IMR-90 (cell line): ENCODE measurements around the gene DCAF5. TPM values are rescaled to one million over a fixed set of nuclear protein-coding genes. Genes with fewer than 3 reads are reported as not detected.

ENCODE experiments used
- ATAC-seq: fragments of 200-7000 bp; cut with Tn5 transposase; 2 replicates; pipeline ENCODE4 v1.9.1; 2020; ENCODE audit warnings: low read depth, mild to moderate bottlenecking, moderate library complexity
- BruUV-seq: library from RNA; stranded (reverse); fragments of 400-500 nt; replicated peaks from 2 replicates; lab custom pipeline; 2021; lab: Mats Ljungman, UMichigan
- CTCF ChIA-PET: fragments of 300-600 bp; formaldehyde crosslinking; extraction: SDS; loops from one replicate; lab custom pipeline; 2021; ENCODE audit warnings: antibody characterized with exemption; lab: Yijun Ruan, JAX
- POLR2A ChIA-PET: fragments of 300-600 bp; sonication (Branson Sonifier 250); formaldehyde crosslinking; loops from one replicate; lab custom pipeline; 2022; ENCODE audit warnings: antibody characterized with exemption; ENCODE audit not compliant: unreplicated experiment; lab: Charles Lee
- DNase-seq: peaks from one replicate; pipeline ENCODE4 v3.0.0; 2013
- H2AFZ ChIP-seq: replicated peaks from 2 replicates; pipeline ENCODE3; 2013; ENCODE audit warnings: low read length, mild to moderate bottlenecking; ENCODE audit not compliant: poor library complexity
- H2AK5ac ChIP-seq: 2 replicates; pipeline ENCODE4 v1.6.1; 2013; ENCODE audit warnings: low read depth, low read length, inconsistent platforms
- H2AK9ac ChIP-seq: replicated peaks from 2 replicates; pipeline ENCODE3; 2013; ENCODE audit warnings: mild to moderate bottlenecking, low read depth, low read length, moderate library complexity; ENCODE audit not compliant: poor library complexity
- H2BK120ac ChIP-seq: 2 replicates; pipeline ENCODE4 v1.6.1; 2013; ENCODE audit warnings: low read depth, low read length, inconsistent platforms
- H2BK15ac ChIP-seq: 3 replicates; pipeline ENCODE4 v1.6.1; 2013; ENCODE audit warnings: low read depth, low read length, inconsistent platforms
- H2BK20ac ChIP-seq: 2 replicates; pipeline ENCODE4 v1.6.1; 2013; ENCODE audit warnings: low read depth, mild to moderate bottlenecking, inconsistent platforms, low read length, moderate library complexity
- H2BK5ac ChIP-seq: 2 replicates; pipeline ENCODE4 v1.6.1; 2013; ENCODE audit warnings: mild to moderate bottlenecking, low read depth, low read length, inconsistent platforms; ENCODE audit not compliant: poor library complexity, severe bottlenecking
- H3K14ac ChIP-seq: replicated peaks from 2 replicates; pipeline ENCODE4 v1.6.1; 2013; ENCODE audit warnings: low read depth, low read length, inconsistent platforms
- H3K18ac ChIP-seq: 2 replicates; pipeline ENCODE4 v1.6.1; 2013; ENCODE audit warnings: low read depth, low read length, control low read depth
- H3K23ac ChIP-seq: 2 replicates; pipeline ENCODE4 v1.6.1; 2013; ENCODE audit warnings: low read depth, low read length, inconsistent platforms
- H3K27ac ChIP-seq: 2 replicates; pipeline ENCODE4 v1.5.1; 2013; ENCODE audit warnings: mild to moderate bottlenecking, control low read depth, low read length; ENCODE audit not compliant: insufficient read depth
- H3K27me3 ChIP-seq: 2 replicates; pipeline ENCODE4 v1.6.1; 2013; ENCODE audit warnings: low read length; ENCODE audit not compliant: control insufficient read depth, insufficient read depth
- H3K36me3 ChIP-seq: 2 replicates; pipeline ENCODE4 v1.6.1; 2013; ENCODE audit warnings: low read length, mixed read lengths; ENCODE audit not compliant: control insufficient read depth, insufficient read depth
- H3K4ac ChIP-seq: 2 replicates; pipeline ENCODE4 v1.6.1; 2013; ENCODE audit warnings: low read depth, low read length, inconsistent platforms
- H3K4me1 ChIP-seq: 2 replicates; pipeline ENCODE4 v1.6.1; 2013; ENCODE audit warnings: low read length, mixed read lengths; ENCODE audit not compliant: control insufficient read depth, insufficient read depth
- H3K4me2 ChIP-seq: 2 replicates; pipeline ENCODE4 v1.6.1; 2013; ENCODE audit warnings: low read depth, mild to moderate bottlenecking, control low read depth, low read length, moderate library complexity
- H3K4me3 ChIP-seq: 2 replicates; pipeline ENCODE4 v1.5.1; 2013; ENCODE audit warnings: low read depth, mild to moderate bottlenecking, control low read depth, low read length, moderate library complexity; ENCODE audit not compliant: insufficient read depth
- H3K56ac ChIP-seq: 2 replicates; pipeline ENCODE4 v1.6.1; 2013; ENCODE audit warnings: low read length, inconsistent platforms; ENCODE audit not compliant: insufficient read depth; ENCODE audit errors: extremely low read depth
- H3K79me1 ChIP-seq, 2 experiments: 2 replicates each; pipeline ENCODE4 v1.6.1; 2013; ENCODE audit warnings: low read length in 2 of 2, inconsistent platforms in 1 of 2, low read depth in 1 of 2
- H3K9ac ChIP-seq: 2 replicates; pipeline ENCODE4 v1.6.1; 2013; ENCODE audit warnings: low read depth, low read length, control low read depth
- H3K9me1 ChIP-seq: 2 replicates; pipeline ENCODE4 v1.6.1; 2013; ENCODE audit warnings: low read length, inconsistent platforms; ENCODE audit not compliant: insufficient read depth
- H3K9me3 ChIP-seq: 2 replicates; pipeline ENCODE4 v1.6.1; 2013; ENCODE audit warnings: low read length; ENCODE audit not compliant: control insufficient read depth, insufficient read depth
- H4K20me1 ChIP-seq: 2 replicates; pipeline ENCODE4 v1.6.1; 2013; ENCODE audit warnings: low read length, inconsistent platforms; ENCODE audit not compliant: insufficient read depth
- H4K5ac ChIP-seq: 2 replicates; pipeline ENCODE4 v1.6.1; 2013; ENCODE audit warnings: mild to moderate bottlenecking, low read depth, low read length, control low read depth
- H4K8ac ChIP-seq, 2 experiments: 2 replicates each; pipeline ENCODE4 v1.6.1; 2013; ENCODE audit warnings: low read depth in 2 of 2, low read length in 2 of 2, control low read depth in 1 of 2, inconsistent platforms in 1 of 2
- H4K91ac ChIP-seq: 2 replicates; pipeline ENCODE4 v1.6.1; 2013; ENCODE audit warnings: low read depth, low read length, inconsistent platforms; ENCODE audit not compliant: insufficient read depth
- BHLHE40 ChIP-seq: fragments of 150-350 bp; IDR thresholded peaks from 2 replicates; pipeline ENCODE4 v1.6.1; 2016; ENCODE audit warnings: mild to moderate bottlenecking, low read depth, low read length
- CEBPB ChIP-seq: IDR thresholded peaks from 2 replicates; pipeline ENCODE4 v1.6.1; 2012; ENCODE audit warnings: low read depth, low read length, improper control_type of control experiment
- CHD1 ChIP-seq: IDR thresholded peaks from 2 replicates; pipeline ENCODE4 v1.6.1; 2012; ENCODE audit warnings: low read depth, low read length, improper control_type of control experiment
- FOS ChIP-seq: fragments of 150-350 bp; IDR thresholded peaks from 2 replicates; pipeline ENCODE4 v1.6.1; 2016; ENCODE audit warnings: low read depth, low read length
- MAFK ChIP-seq: IDR thresholded peaks from 2 replicates; pipeline ENCODE4 v1.6.1; 2012; ENCODE audit warnings: low read depth, low read length, improper control_type of control experiment
- MAZ ChIP-seq: IDR thresholded peaks from 2 replicates; pipeline ENCODE4 v1.6.1; 2012; ENCODE audit warnings: low read depth, mild to moderate bottlenecking, low read length, improper control_type of control experiment, moderate library complexity, borderline replicate concordance
- MXI1 ChIP-seq: IDR thresholded peaks from 2 replicates; pipeline ENCODE4 v1.6.1; 2012; ENCODE audit warnings: low read depth, mild to moderate bottlenecking, low read length, moderate library complexity, borderline replicate concordance
- NFE2L2 ChIP-seq: fragments of 150-350 bp; IDR thresholded peaks from 2 replicates; pipeline ENCODE4 v1.6.1; 2016; ENCODE audit warnings: low read depth, mild to moderate bottlenecking, low read length
- POLR2A ChIP-seq: IDR thresholded peaks from 2 replicates; pipeline ENCODE4 v1.6.1; 2012; ENCODE audit warnings: mild to moderate bottlenecking, low read depth, low read length
- RFX5 ChIP-seq: IDR thresholded peaks from 2 replicates; pipeline ENCODE4 v1.8.0; 2012; ENCODE audit warnings: low read depth, mild to moderate bottlenecking, low read length, moderate library complexity
- SMC3 ChIP-seq: fragments of 150-350 bp; IDR thresholded peaks from 2 replicates; pipeline ENCODE4 v1.6.1; 2016; ENCODE audit warnings: low read depth, mild to moderate bottlenecking, antibody characterized with exemption, low read length, moderate library complexity
- USF2 ChIP-seq: fragments of 150-350 bp; IDR thresholded peaks from 2 replicates; pipeline ENCODE4 v1.6.1; 2017; ENCODE audit warnings: mild to moderate bottlenecking, antibody characterized with exemption, low read length, low read depth
- WGBS, 2 experiments: methylation state at CpG; one replicate each; pipeline versions ENCODE4 v1.1.5 to v1.1.7; 2013; ENCODE audit warnings: missing lambda C conversion rate in 2 of 2; ENCODE audit not compliant: insufficient read length in 1 of 2; ENCODE audit errors: extremely low coverage in 2 of 2; 5-methylcytosine and 5-hydroxymethylcytosine counted together
- dilution Hi-C: fragments of 300-500 bp; cut with HindIII; formaldehyde crosslinking; loops from one replicate; pipeline ENCODE4 v1.14.3; 2018; ENCODE audit warnings: low sequenced_read_pairs; ENCODE audit not compliant: unreplicated experiment
- in situ Hi-C: fragments of 300-500 bp; cut with MboI; formaldehyde crosslinking; loops from 3 replicates; pipeline ENCODE4 v1.14.3; 2019; ENCODE audit warnings: low sequenced_read_pairs, inconsistent platforms, mixed read lengths
- intact Hi-C: fragments of 100-400 bp; cut with micrococcal nuclease; formaldehyde crosslinking; loops from 2 replicates; pipeline ENCODE4 v1.10.0; 2022
- polyA plus RNA-seq, 3 experiments: library from polyadenylated mRNA; depleted of rRNA; stranded (reverse); fragments of >200 nt; gene quantifications; 2 replicates each; pipeline ENCODE4 v1.2.3, GENCODE V29; 2012; ENCODE audit warnings: low replicate concordance in 1 of 3
- total RNA-seq: library from RNA; depleted of rRNA; stranded (reverse); fragments of >200 nt; gene quantifications from 2 replicates; pipeline ENCODE4 v1.2.3, GENCODE V29; 2012
- TF ChIP-seq, protein P1 (sequence below): conservative IDR thresholded peaks from 2 replicates; pipeline ENCODE4 v1.5.1; 2012; ENCODE audit warnings: mild to moderate bottlenecking, low read depth, low read length, improper control_type of control experiment

Gene DCAF5
- total and polyA plus RNA-seq, 2 of the 4 experiments (the other 2 are of a cell fraction) = 17.6 to 30.4 TPM

GRCh38 chr14:69083181-69083580 lies 69.7 kb downstream of the DCAF5 start:
- no peak for ATAC-seq
- no peak overlapping the region for H3K18ac ChIP-seq
- no peak overlapping the region for H3K14ac ChIP-seq
- WGBS, 2 experiments = 90% methylated on average over 2 of the region's 6 CpGs; no CpG with 5 or more reads in 1 of the 2 experiments
- H3K9ac ChIP-seq = no peak overlapping the region
- ChIA-PET CTCF (no interaction called here), POLR2A (interaction anchor here (0.5 kb wide), 1 partner anchor 103 kb away, joined by 4 read pairs; no protein-coding TSS in a partner anchor)
- BruUV-seq = no TSS peak
- H2AK9ac ChIP-seq = no peak overlapping the region
- H2AK5ac ChIP-seq = no peak overlapping the region
- TF ChIP-seq RFX5 (no peak), NFE2L2 (no peak), SMC3 (no peak), MXI1 (no peak), CHD1 (no peak), MAFK (no peak), POLR2A (no peak), MAZ (no peak), CEBPB (no peak), USF2 (no peak), BHLHE40 (no peak), FOS (no peak)
- TF ChIP-seq, protein P1, sequence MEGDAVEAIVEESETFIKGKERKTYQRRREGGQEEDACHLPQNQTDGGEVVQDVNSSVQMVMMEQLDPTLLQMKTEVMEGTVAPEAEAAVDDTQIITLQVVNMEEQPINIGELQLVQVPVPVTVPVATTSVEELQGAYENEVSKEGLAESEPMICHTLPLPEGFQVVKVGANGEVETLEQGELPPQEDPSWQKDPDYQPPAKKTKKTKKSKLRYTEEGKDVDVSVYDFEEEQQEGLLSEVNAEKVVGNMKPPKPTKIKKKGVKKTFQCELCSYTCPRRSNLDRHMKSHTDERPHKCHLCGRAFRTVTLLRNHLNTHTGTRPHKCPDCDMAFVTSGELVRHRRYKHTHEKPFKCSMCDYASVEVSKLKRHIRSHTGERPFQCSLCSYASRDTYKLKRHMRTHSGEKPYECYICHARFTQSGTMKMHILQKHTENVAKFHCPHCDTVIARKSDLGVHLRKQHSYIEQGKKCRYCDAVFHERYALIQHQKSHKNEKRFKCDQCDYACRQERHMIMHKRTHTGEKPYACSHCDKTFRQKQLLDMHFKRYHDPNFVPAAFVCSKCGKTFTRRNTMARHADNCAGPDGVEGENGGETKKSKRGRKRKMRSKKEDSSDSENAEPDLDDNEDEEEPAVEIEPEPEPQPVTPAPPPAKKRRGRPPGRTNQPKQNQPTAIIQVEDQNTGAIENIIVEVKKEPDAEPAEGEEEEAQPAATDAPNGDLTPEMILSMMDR = no peak
- H3K56ac ChIP-seq = no peak overlapping the region
- H3K4me3 ChIP-seq = no peak overlapping the region
- no peak overlapping the region for H3K4ac ChIP-seq
- intact Hi-C loops (no loop called here), dilution Hi-C loops (no loop called here), in situ Hi-C loops (loop anchor here (5.0 kb wide), 1 partner anchor 101 kb away; no protein-coding TSS in a partner anchor)
- no peak overlapping the region for H2BK20ac ChIP-seq
- no peak overlapping the region for H4K5ac ChIP-seq
- H2AFZ ChIP-seq = no peak overlapping the region
- no peak overlapping the region for H4K8ac ChIP-seq
- no peak overlapping the region for H2BK5ac ChIP-seq
- no peak overlapping the region for H3K27ac ChIP-seq
- no peaks in the 10 kb centered on the region for H3K27me3 ChIP-seq
- no peak for DNase-seq
- peaks cover 11% of the 10 kb centered on the region for H3K4me1 ChIP-seq
- no peak overlapping the region for H2BK15ac ChIP-seq
- H3K9me3 ChIP-seq = no peaks in the 10 kb centered on the region
- H3K79me1 ChIP-seq = peaks cover 21 to 48% of the 10 kb centered on the region in 2 experiments
- no peak overlapping the region for H3K4me2 ChIP-seq
- peaks cover 6% of the 10 kb centered on the region; the same call in 1 of the 2 replicates for H3K9me1 ChIP-seq
- H4K20me1 ChIP-seq = peaks cover 3% of the 10 kb centered on the region; the same call in 1 of the 2 replicates
- H3K23ac ChIP-seq = no peak overlapping the region
- peaks cover 18% of the 10 kb centered on the region for H3K36me3 ChIP-seq
- no peak overlapping the region for H2BK120ac ChIP-seq
- H4K91ac ChIP-seq = no peak overlapping the region
